GM12878 (cell line): ENCODE results near the gene GBP5.

Source experiments
- MXI1 ChIP-seq: fragments of 150-350 bp; IDR thresholded peaks from 2 replicates; pipeline ENCODE4 v1.6.1; 2011; ENCODE audit warnings: low read depth, mild to moderate bottlenecking, inconsistent platforms, low read length, improper control_type of control experiment
- POLR2AphosphoS5 ChIP-seq: IDR thresholded peaks from 2 replicates; pipeline ENCODE4 v1.6.1; 2011; ENCODE audit warnings: mild to moderate bottlenecking, low read length, inconsistent platforms

DNA sequence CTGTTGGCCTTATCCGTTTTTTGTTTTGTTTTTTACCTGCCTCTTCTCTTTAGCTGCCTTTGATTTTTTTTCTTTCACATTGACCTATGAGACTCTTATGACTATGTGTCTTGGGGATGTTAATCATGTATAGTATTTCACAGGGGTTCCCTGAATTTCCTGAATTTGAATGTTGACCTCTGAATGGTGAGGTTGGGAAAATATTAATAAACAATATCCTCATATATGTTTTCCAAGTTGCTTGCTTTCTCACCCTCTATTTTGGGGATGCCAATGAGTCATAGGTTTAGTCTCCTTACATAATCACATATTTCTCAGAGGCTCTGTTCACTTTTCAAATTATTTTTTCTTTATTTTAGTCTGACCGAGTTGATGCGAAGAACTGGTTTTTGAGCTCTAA, 29.6 kb downstream of the GBP5 start:
- TF ChIP-seq POLR2AphosphoS5 (no peak), MXI1 (no peak)
